H1 (cell line): ENCODE data around the gene AKAP9. TPM values are rescaled to one million over a fixed set of nuclear protein-coding genes. Genes with fewer than 3 reads are reported as not detected.

Source experiments
- CTCF ChIA-PET: fragments of 300-600 bp; sonication (Branson Sonifier 250); formaldehyde crosslinking; loops from one replicate; lab custom pipeline; 2021; ENCODE audit not compliant: partially characterized antibody; lab: Charles Lee
- POLR2A ChIA-PET: fragments of 300-600 bp; sonication (Branson Sonifier 250); formaldehyde crosslinking; loops from one replicate; lab custom pipeline; 2021; ENCODE audit warnings: inconsistent platforms; ENCODE audit not compliant: partially characterized antibody; lab: Charles Lee
- DNase-seq, 2 experiments: peaks; one replicate each; pipeline versions ENCODE4 v3.0.0 to v3.0.0-alpha.2; 2010 to 2022; ENCODE audit warnings: low spot score in 2 of 2, low read depth in 1 of 2, mixed read lengths in 1 of 2
- FAIRE-seq: peaks from 2 replicates; lab custom pipeline; 2011; peaks lifted over from hg19 to GRCh38; lab: Jason Lieb, UNC
- H2AFZ ChIP-seq: 2 replicates; pipeline ENCODE4 v1.8.1; 2012; ENCODE audit warnings: low read length, inconsistent platforms
- H2AK5ac ChIP-seq: 2 replicates; pipeline ENCODE4 v1.6.1; 2013; ENCODE audit warnings: low read depth, low read length
- H2BK120ac ChIP-seq: replicated peaks from 2 replicates; pipeline ENCODE3; 2013; ENCODE audit warnings: low read depth, low read length, inconsistent platforms
- H2BK12ac ChIP-seq: 2 replicates; pipeline ENCODE4 v1.6.1; 2013; ENCODE audit warnings: low read depth, low read length
- H2BK15ac ChIP-seq: 2 replicates; pipeline ENCODE4 v1.6.1; 2013; ENCODE audit warnings: low read length
- H2BK20ac ChIP-seq: 2 replicates; pipeline ENCODE4 v1.6.1; 2013; ENCODE audit warnings: low read length
- H2BK5ac ChIP-seq: 2 replicates; pipeline ENCODE4 v1.6.1; 2013; ENCODE audit warnings: low read depth, low read length
- H3K14ac ChIP-seq: 2 replicates; pipeline ENCODE4 v1.6.1; 2013; ENCODE audit warnings: inconsistent platforms; ENCODE audit not compliant: insufficient read length
- H3K18ac ChIP-seq: 2 replicates; pipeline ENCODE4 v1.6.1; 2013; ENCODE audit warnings: low read length; ENCODE audit errors: extremely low read depth
- H3K23ac ChIP-seq: 2 replicates; pipeline ENCODE4 v1.6.1; 2013; ENCODE audit warnings: inconsistent platforms; ENCODE audit not compliant: insufficient read length
- H3K23me2 ChIP-seq: 2 replicates; pipeline ENCODE4 v1.6.1; 2013; ENCODE audit warnings: low read depth, low read length
- H3K27ac ChIP-seq: 2 replicates; pipeline ENCODE4 v1.6.1; 2011; ENCODE audit warnings: low read depth, low read length, inconsistent platforms
- H3K27me3 ChIP-seq, 4 experiments: replicated peaks in 1 of 4; 1 replicate in 1 of 4; 2 replicates in 3 of 4; pipeline versions ENCODE4 v1.6.1 to v1.8.1; 2011 to 2013; ENCODE audit warnings: low read length in 3 of 4, mild to moderate bottlenecking in 3 of 4, inconsistent platforms in 2 of 4, mixed read lengths in 2 of 4, moderate library complexity in 1 of 4; ENCODE audit not compliant: control insufficient read depth in 3 of 4, insufficient read depth in 3 of 4; ENCODE audit errors: extremely low read depth in 1 of 4
- H3K36me3 ChIP-seq, 4 experiments: 2 replicates each; pipeline versions ENCODE4 v1.6.1 to v1.8.1; 2011 to 2013; ENCODE audit warnings: mild to moderate bottlenecking in 4 of 4, low read length in 3 of 4, moderate library complexity in 2 of 4, control low read depth in 1 of 4, inconsistent platforms in 1 of 4; ENCODE audit not compliant: insufficient read depth in 4 of 4, control insufficient read depth in 2 of 4
- H3K4ac ChIP-seq: replicated peaks from 2 replicates; pipeline ENCODE3; 2013; ENCODE audit warnings: low read length, low read depth, mixed read lengths, inconsistent platforms; ENCODE audit not compliant: insufficient read length
- H3K4me1 ChIP-seq, 4 experiments: replicated peaks in 1 of 4; 1 replicate in 1 of 4; 2 replicates in 3 of 4; pipeline versions ENCODE4 v1.6.1 to v1.8.1; 2011 to 2013; ENCODE audit warnings: low read length in 3 of 4, inconsistent platforms in 2 of 4, mixed read lengths in 1 of 4; ENCODE audit not compliant: insufficient read depth in 4 of 4, control insufficient read depth in 3 of 4
- H3K4me2 ChIP-seq, 2 experiments: 2 replicates each; pipeline versions ENCODE4 v1.6.1 to v1.8.1; 2011 to 2013; ENCODE audit warnings: low read depth in 2 of 2, low read length in 2 of 2, control low read depth in 1 of 2, inconsistent platforms in 1 of 2, mild to moderate bottlenecking in 1 of 2; ENCODE audit not compliant: insufficient read depth in 1 of 2
- H3K4me3 ChIP-seq, 4 experiments: fragments of 200-600, 300-600 bp in 1 of 4; sonication (generic), shearing (Covaris generic), sonication (Bioruptor Twin) in 1 of 4; 2 replicates each; pipeline versions ENCODE4 v1.5.1 to v1.8.1; 2011 to 2016; ENCODE audit warnings: low read length in 4 of 4, low read depth in 3 of 4, control low read depth in 2 of 4, inconsistent platforms in 2 of 4, mild to moderate bottlenecking in 2 of 4, mixed read lengths in 1 of 4, moderate library complexity in 1 of 4; ENCODE audit not compliant: insufficient read depth in 2 of 4; ENCODE audit errors: extremely low read depth in 1 of 4
- H3K56ac ChIP-seq: replicated peaks from 2 replicates; pipeline ENCODE3; 2013; ENCODE audit warnings: low read depth, mild to moderate bottlenecking, mixed read lengths, low read length, inconsistent platforms; ENCODE audit not compliant: insufficient read length
- H3K79me1 ChIP-seq: 2 replicates; pipeline ENCODE4 v1.6.1; 2013; ENCODE audit warnings: low read depth, low read length, control low read depth
- H3K79me2 ChIP-seq, 2 experiments: 2 replicates each; pipeline versions ENCODE4 v1.6.1 to v1.8.1; 2012 to 2013; ENCODE audit warnings: low read length in 2 of 2, mild to moderate bottlenecking in 2 of 2, inconsistent platforms in 1 of 2; ENCODE audit not compliant: insufficient read depth in 2 of 2, control insufficient read depth in 1 of 2
- H3K9ac ChIP-seq, 4 experiments: replicated peaks in 1 of 4; 1 replicate in 1 of 4; 2 replicates in 3 of 4; pipeline versions ENCODE4 v1.6.1 to v1.8.1; 2011 to 2013; ENCODE audit warnings: low read depth in 3 of 4, low read length in 3 of 4, control low read depth in 2 of 4, mild to moderate bottlenecking in 2 of 4, moderate library complexity in 2 of 4, inconsistent platforms in 1 of 4; ENCODE audit errors: extremely low read depth in 1 of 4
- H3K9me3 ChIP-seq, 2 experiments: 2 replicates each; pipeline versions ENCODE4 v1.6.1 to v1.8.1; 2012 to 2013; ENCODE audit warnings: mild to moderate bottlenecking in 2 of 2, moderate library complexity in 2 of 2, control low read depth in 1 of 2, inconsistent platforms in 1 of 2, low read depth in 1 of 2, low read length in 1 of 2, mixed read lengths in 1 of 2; ENCODE audit not compliant: insufficient read depth in 2 of 2
- H4K20me1 ChIP-seq, 2 experiments: replicated peaks in 1 of 2; 2 replicates each; pipeline versions ENCODE3 to v1.8.1; 2011 to 2013; ENCODE audit warnings: inconsistent platforms in 2 of 2, low read length in 2 of 2, mild to moderate bottlenecking in 1 of 2; ENCODE audit not compliant: insufficient read depth in 2 of 2, control insufficient read depth in 1 of 2
- H4K5ac ChIP-seq: 2 replicates; pipeline ENCODE4 v1.6.1; 2013; ENCODE audit warnings: low read length, low read depth, mixed read lengths, inconsistent platforms; ENCODE audit not compliant: insufficient read length
- H4K8ac ChIP-seq: 2 replicates; pipeline ENCODE4 v1.8.0; 2013; ENCODE audit warnings: mild to moderate bottlenecking, moderate library complexity, low read length, inconsistent platforms; ENCODE audit not compliant: insufficient read depth; ENCODE audit errors: extremely low read depth
- H4K91ac ChIP-seq: replicated peaks from 2 replicates; pipeline ENCODE3; 2013; ENCODE audit warnings: low read length, mixed read lengths, inconsistent platforms; ENCODE audit not compliant: insufficient read length
- BACH1 ChIP-seq: IDR thresholded peaks from 2 replicates; pipeline ENCODE4 v1.6.1; 2012; ENCODE audit warnings: low read length, improper control_type of control experiment
- CEBPB ChIP-seq: IDR thresholded peaks from 2 replicates; pipeline ENCODE4 v1.6.1; 2012; ENCODE audit warnings: low read depth, low read length
- CTBP2 ChIP-seq: IDR thresholded peaks from 2 replicates; pipeline ENCODE4 v1.7.0; 2011; ENCODE audit warnings: borderline replicate concordance, mild to moderate bottlenecking, moderate library complexity, mixed read lengths, low read length; ENCODE audit not compliant: insufficient read depth, insufficient read length
- FOSL1 ChIP-seq: IDR thresholded peaks from 2 replicates; pipeline ENCODE4 v1.6.1; 2011; ENCODE audit warnings: mild to moderate bottlenecking, low read depth, low read length, moderate library complexity; ENCODE audit not compliant: insufficient read depth
- KDM1A ChIP-seq: fragments of 200-600, 300-600 bp; sonication (generic); IDR thresholded peaks from 2 replicates; pipeline ENCODE4 v1.7.1; 2016; ENCODE audit warnings: mild to moderate bottlenecking, low read length, borderline replicate concordance
- NRF1 ChIP-seq: IDR thresholded peaks from 2 replicates; pipeline ENCODE4 v1.6.1; 2011; ENCODE audit warnings: mild to moderate bottlenecking, low read depth, low read length, improper control_type of control experiment
- RXRA ChIP-seq: IDR thresholded peaks from 2 replicates; pipeline ENCODE4 v1.6.1; 2011; ENCODE audit warnings: low read depth, mild to moderate bottlenecking, low read length, moderate library complexity; ENCODE audit not compliant: insufficient read depth
- SP1 ChIP-seq: IDR thresholded peaks from 2 replicates; pipeline ENCODE4 v1.6.1; 2011; ENCODE audit warnings: low read depth, low read length
- SP4 ChIP-seq: IDR thresholded peaks from 2 replicates; pipeline ENCODE4 v1.6.1; 2012; ENCODE audit warnings: low read length, inconsistent platforms
- TAF7 ChIP-seq: optimal IDR thresholded peaks from 2 replicates; pipeline ENCODE3; 2011; ENCODE audit warnings: low read depth, mild to moderate bottlenecking, inconsistent platforms, low read length, moderate library complexity, borderline replicate concordance
- YY1 ChIP-seq: IDR thresholded peaks from 2 replicates; pipeline ENCODE4 v1.6.1; 2011; ENCODE audit warnings: low read depth, mild to moderate bottlenecking, low read length
- WGBS, 2 experiments: shearing (Covaris generic) in 1 of 2; methylation state at CpG; one replicate each; pipeline versions ENCODE4 v1.1.6 to v1.1.7; 2013 to 2015; ENCODE audit warnings: low lambda C conversion rate in 2 of 2, mixed read lengths in 2 of 2, inconsistent platforms in 1 of 2, low coverage in 1 of 2, missing lambda C conversion rate in 1 of 2; ENCODE audit not compliant: insufficient replicate concordance in 2 of 2, insufficient coverage in 1 of 2, insufficient read length in 1 of 2; ENCODE audit errors: extremely low coverage in 1 of 2, missing lambda C conversion rate in 1 of 2; 5-methylcytosine and 5-hydroxymethylcytosine counted together
- polyA plus RNA-seq, 7 experiments: library from polyadenylated mRNA; depleted of rRNA in 3 of 7; stranded (reverse) in 5 of 7; unstranded in 2 of 7; fragments of >200 nt in 5 of 7; fragments of 200-250 nt in 2 of 7; gene quantifications; 1 replicate in 5 of 7; 2 replicates in 1 of 7; 4 replicates in 1 of 7; pipeline versions ENCODE4 v1.2.1 to v1.2.3, GENCODE V29; 2011 to 2013; ENCODE audit warnings: missing spikeins in 2 of 7, mixed read lengths in 2 of 7
- total RNA-seq: library from RNA; stranded (reverse); fragmentation: NEBNext Ultra II Directional; extraction: Animal tissue kit (Norgen Biotek cat#: 25700); gene quantifications from 2 replicates; pipeline ENCODE4 v1.2.1, GENCODE V29; 2021

Gene AKAP9
- total and polyA plus RNA-seq, 2 of the 8 experiments (the other 6 are each of a cell fraction or from before 2014, with no cell fraction given), result 6.2 to 26.3 TPM

- CTCF ChIA-PET, result no interaction called here
- Histone ChIP-seq H3K23ac (no peak overlapping the region), H3K4me3 (no peak overlapping the region), H2BK120ac (no peak overlapping the region), H2BK5ac (no peak overlapping the region), H2BK20ac (no peak overlapping the region), H4K20me1 (no peaks in the 10 kb centered on the region), H3K9me3 (peaks cover 0 to 19% of the 10 kb centered on the region in 2 experiments; a peak in 2 of 4 replicates), H3K18ac (no peak overlapping the region), H3K79me1 (no peaks in the 10 kb centered on the region), H3K56ac (no peak overlapping the region), H3K14ac (no peak overlapping the region), H4K5ac (no peak overlapping the region), H3K23me2 (no peaks in the 10 kb centered on the region), H3K36me3 (peaks cover 2 to 26% (median 13%) of the 10 kb centered on the region in 4 experiments; a peak in 6 of 8 replicates), H2AK5ac (no peak overlapping the region), H2BK15ac (no peak overlapping the region), H2BK12ac (no peak overlapping the region), H3K4me2 (no peak overlapping the region), H3K9ac (no peak overlapping the region), H4K91ac (no peak overlapping the region), H2AFZ (no peak overlapping the region), H3K79me2 (no peaks in the 10 kb centered on the region), H4K8ac (no peak overlapping the region), H3K4me1 (no peaks in the 10 kb centered on the region), H3K27ac (no peak overlapping the region), H3K27me3 (no peaks in the 10 kb centered on the region), H3K4ac (no peak overlapping the region)
- 93% methylated on average over 1 of the region's 1 CpG; no CpG with 5 or more reads in 1 of the 2 experiments for WGBS, 2 experiments
- FAIRE-seq (no peak), DNase-seq (no peak)
- POLR2A ChIA-PET, result no interaction called here
- TF ChIP-seq FOSL1 (no peak), SP1 (no peak), SP4 (no peak), KDM1A (no peak), NRF1 (no peak), CTBP2 (no peak), BACH1 (no peak), CEBPB (no peak), RXRA (no peak), TAF7 (no peak), YY1 (no peak)
Measured at GRCh38 chr7:92028686-92029085, 88.0 kb downstream of the AKAP9 start.
